Activated gamma-delta T cell treated with Interleukin-2 at 50 U/mL for 16 hours (primary cell): ENCODE data around the gene AIF1L.
"Not testable (repeated sequence)": the region's sequence is repeated elsewhere in the genome, so short reads cannot be mapped to it uniquely, and the experiment has no call there.

Source experiments
- DNase-seq: peaks from one replicate; pipeline ENCODE4 v3.0.0-alpha.2; 2020

Gene AIF1L

DNA sequence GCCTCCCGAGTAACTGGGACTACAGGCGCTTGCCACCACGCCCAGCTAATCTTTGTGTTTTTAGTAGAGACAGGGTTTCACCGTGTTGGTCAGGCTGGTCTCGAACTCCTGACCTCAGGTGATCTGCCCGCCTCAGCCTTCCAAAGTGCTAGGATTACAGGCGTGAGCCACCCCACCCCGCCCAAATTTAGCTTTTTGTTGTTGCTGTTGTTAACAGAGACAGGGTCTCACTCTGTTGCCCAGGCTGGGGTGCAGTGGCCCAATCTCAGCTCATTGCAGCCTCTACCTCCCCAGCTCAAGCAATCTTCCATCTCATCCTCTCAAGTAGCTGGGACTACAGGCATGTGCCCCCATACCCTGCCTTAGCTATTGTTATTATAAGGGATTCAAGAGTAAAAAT is 3.5 kb downstream of the AIF1L start:
- DNase-seq, result not testable (repeated sequence)

DNA sequence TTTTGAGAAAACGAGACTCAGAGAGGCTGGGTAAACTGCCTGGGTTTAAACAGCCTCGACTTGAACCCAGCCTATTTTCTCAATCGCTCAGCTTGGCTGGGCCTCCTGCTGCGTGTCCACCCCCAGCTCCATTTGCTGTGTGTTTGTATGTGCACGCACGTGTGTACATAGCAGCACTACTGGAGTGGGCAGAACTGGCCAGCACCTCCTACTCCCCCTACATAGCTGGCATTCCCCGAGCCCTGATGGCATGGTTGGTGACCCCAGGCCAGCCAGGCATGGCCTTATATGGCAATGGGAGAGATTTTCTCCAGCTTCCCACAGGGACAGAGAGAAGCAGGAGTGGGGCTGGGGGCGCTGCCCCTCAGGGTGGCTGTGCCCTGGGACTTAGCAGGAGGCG is 4.1 kb downstream of the AIF1L start:
- DNase-seq, result no peak

DNA sequence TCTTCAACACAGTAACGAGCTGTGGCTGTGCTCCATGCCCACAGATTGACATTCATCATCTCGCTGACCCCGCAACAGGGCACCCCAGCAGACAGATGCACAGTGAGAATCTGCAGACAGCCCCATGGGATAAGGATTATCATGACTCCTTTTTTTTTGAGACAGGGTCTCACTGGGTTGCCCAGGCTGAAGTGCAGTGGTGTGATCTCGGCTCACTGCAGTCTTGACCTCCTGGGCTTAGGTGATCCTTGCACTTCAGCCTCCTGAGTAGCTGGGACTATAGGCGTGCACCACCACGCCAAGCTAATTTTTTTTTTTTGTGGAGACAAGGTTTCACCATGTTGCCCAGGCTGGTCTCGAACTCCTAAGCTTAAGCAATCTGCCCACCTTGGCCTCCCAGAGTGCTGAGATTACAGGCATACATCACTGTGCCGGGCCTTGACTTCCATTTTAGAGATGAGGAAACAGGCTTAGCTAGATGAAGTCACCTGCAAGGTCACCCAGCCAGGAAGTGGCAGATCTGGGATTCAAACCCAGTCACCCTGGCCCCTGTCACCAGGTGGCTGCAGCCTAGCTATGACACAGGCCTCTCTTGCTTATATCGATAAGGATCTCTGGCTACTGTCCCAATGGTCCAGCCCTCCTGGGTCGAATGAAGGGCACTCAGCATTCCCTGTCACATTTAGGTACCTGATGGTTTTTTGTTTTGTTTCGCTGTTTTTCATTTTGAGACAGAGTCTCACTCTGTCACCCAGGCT is 5.1 kb downstream of the AIF1L start:
- no peak for DNase-seq

DNA sequence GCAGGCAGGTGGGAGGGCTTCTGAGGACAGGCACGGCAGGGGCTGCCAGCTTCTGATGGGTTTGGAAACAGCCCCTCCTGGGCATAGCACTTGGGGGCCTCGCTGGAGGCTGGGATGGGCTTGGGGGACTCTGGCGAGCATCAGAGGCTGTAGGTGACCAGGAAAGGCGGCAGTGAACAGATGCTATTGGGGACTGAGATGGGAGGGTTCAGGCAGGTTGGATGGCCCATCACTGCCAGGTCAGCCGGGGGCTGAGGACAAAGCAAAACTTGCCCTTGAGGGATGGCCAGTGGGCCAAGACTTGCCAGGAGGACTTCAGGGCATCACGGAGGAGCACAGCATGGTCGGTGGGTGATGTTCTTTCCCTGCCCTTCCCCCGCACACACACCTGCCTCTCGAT is 6.7 kb downstream of the AIF1L start:
- DNase-seq, result no peak

DNA sequence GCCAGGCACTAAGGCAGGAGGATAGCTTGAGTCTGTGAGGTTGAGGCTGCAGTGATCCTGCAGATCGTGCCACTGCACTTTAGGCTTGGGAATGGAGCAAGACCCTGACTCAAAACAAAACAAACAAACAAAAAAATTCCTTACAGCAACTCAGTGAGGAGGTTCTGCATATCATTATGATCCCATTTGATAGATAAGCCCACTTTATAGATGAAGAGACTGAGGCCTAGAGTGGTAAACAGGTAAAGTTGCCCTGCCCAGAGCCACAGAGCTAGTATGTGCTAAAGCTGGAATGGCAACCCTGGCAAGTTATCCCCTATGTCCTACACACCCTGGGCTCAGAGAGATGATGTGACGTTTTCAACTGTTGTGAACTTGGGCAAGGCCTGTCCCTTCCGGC is 7.2 kb downstream of the AIF1L start:
- no peak for DNase-seq

DNA sequence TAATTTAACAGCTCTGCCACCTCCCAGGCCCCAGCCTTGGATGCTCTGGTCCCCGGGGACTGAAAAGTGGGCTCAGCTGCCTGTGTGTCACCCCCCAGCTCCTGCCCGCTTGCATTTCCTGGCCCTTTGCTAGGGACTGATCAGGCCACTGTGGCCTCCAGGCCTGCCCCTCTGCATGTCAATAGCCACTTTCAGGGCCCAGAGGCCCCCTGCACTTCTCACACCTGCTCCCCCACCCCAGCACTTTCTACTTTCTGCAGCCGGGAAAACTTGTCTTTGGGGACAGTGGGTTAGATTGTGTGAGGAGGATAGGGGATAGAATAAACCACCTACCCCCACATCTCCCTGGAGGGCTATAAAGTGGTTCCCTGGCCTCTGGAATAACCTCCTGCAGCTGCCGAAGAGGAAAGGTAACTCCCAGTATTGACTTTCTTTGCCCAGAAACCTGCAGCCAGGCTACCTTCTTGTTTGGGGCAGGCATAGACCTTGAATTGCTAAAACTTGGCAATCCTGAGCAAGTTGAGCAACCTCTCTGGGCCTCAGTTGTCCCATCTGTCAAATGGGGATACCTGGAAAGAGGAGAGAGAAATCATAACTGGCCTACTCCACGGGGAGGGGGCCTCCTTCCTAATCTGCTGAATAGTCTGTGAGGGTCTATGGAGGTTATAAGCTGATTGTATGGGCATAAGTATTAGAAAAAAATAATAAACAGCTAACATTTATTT is 7.8 kb downstream of the AIF1L start:
- no peak for DNase-seq

DNA sequence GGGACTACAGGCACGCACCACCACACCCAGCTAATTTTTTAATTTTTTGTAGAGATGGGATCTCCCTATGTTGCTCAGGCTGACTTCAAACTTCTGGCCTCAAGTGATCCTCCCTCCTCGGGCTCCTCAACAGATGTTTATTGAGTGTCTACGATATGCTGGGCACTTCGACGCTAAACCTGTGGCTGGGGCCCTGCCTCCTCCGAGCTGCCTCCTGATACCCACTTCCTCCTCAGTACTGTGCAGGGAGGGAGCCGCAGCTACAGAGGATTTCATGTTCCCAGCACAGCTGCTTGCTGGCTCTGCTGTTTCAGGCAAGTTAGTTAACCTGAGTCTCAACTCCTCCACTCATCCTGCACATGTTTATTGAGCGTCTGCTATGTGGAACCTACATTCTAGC is 9.6 kb downstream of the AIF1L start:
- DNase-seq, result no peak

DNA sequence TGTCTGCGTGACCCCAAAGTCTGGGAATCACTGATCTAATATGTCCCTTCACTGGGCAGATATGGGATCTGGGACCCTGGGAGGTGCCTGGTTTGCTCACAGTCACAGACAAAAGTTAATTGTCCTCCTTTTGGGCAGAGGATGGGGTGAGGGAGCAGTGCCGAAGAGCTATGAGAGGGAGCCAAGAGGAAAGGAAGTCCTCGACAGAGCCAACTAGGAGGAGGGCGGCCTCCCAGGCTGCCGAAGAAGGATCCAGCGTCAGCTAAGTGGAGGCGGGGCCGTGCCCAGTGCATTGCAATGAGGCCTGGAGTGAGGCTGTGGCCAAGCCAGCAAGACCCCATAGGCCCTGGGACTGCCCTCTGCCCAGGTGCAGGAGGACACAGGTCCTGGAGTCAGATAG is 11.4 kb downstream of the AIF1L start:
- no peak for DNase-seq

DNA sequence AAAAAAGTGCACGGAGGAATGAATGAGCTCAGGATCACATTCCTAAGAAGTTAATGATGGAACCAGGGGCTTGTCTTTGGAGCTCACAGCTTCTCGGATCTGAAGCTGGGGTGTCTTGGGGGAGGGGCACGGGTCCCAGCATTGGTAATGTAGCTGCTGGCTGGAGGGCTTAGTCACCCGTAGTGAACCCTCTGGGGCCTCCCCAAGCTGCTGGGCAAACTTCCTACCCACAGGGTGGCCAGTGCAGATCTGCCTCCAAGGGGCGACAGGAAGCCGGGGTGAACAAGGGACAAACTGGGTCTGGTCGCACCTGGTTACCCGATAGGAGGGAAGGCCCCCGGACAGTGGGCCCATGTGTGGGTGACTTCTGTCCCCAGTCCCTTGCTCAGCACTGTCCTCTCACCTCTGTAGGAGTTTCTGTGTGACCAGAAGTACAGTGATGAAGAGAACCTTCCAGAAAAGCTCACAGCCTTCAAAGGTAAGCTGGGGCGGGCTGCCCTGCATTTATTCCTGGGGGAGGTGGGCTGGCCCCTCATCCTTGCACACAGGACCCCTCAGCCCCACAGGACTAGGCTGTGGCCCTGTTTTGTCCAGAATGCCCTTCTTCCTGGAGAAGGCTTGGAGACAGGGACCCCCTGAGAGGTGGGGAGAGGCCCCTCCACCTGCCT is 15.0 kb downstream of the AIF1L start:
- DNase-seq, result no peak

DNA sequence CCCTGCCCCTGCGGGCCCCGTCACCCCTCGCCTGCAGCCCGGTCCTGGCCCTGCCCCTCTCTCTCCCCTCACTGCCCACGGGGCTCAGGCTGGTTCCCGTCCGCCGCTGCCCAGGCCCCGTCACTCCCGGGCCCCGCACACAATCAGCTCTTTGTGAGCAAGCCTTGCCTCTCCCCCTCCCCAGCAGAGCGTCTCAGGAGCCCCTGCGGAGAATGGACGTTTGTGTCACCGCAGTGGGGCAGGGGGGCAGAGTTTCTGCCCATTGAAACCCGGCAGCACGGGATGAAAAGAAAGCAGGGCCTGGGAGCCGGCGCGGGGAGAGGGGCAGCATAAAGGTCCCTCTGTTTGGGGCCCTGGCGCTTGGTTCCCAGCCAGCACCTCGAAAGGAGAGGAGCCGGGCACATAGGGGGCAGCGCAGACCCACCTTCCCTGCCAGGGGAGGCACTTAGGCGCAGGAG is 15.6 kb downstream of the AIF1L start:
- no peak for DNase-seq

DNA sequence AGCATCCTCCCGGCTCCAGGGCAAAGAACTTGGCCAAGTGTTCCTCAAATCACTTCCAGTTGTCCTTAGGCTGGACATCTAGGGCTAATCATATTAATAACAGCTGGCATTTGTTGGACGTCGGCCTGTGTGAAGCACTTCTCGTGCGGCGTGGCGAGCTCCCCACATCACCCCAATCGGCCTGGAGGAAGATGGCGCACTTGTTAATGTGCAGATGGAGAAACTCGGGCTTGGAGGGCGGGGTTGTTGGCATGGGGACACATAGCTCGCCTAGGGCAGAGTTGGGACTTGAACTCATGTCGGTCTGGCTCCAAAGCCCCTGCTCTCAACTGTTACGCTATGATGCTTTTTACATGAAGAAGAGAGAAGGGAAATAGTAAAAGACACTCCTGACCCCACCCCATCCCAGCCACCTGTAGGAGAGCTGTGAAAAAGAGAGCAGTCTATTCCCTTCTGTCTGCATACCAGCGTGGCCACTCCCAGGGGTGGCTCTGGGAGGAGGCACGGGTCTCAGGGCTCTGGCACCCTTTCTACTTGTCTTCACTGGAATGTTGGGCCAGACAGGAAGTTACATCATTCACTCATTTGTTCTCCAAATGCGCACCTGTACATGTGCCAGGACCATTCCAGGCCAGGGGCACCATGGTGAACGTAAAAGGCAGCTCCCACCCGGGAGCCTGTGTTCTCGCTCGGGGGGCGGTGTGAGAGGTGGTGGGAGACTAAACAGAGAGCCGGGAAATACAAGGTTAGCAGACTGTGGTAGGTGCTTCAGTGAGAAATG is 16.2 kb downstream of the AIF1L start:
- no peak for DNase-seq

DNA sequence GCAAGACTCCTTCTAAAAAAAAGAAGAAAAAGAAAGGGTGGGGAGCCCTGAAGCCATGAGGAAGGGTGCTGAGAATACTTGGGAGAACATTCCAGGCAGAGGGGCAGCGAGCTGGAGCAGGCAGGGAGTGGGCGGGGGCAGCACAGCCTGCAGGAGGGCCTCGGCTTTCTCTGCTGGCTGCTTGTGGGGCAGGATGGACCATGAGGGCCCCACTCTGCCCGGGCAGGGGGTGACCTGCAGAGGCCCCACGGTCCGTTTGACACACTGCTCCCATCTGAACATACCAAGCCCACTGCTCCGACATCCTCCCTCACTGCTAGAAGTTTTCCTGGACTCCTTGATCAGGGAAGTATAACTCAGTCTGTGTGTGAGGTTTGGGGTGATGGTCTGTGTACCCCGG is 17.3 kb downstream of the AIF1L start:
- no peak for DNase-seq

DNA sequence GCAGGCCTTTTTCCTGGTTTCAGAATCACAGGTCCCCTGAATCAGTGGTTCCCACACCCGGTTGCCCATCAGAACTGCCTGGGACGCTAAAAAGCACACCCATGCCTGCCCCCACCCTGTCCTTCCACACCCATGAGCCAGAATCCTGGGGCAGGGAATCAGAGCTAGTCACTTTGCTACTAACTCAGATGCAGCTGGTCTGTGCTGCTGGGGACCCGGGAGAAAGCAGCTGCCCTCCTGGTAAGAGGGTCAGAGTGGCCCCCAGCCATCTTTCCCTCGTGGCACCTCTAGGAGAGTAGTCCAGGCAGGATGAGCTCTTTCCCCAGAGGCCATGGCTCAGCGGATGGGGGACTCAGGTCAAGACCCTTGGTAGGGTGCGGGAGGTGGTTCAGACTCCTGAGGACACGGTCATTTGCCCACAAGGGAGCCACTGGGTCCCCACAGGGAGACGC is 17.8 kb downstream of the AIF1L start:
- no peak for DNase-seq

DNA sequence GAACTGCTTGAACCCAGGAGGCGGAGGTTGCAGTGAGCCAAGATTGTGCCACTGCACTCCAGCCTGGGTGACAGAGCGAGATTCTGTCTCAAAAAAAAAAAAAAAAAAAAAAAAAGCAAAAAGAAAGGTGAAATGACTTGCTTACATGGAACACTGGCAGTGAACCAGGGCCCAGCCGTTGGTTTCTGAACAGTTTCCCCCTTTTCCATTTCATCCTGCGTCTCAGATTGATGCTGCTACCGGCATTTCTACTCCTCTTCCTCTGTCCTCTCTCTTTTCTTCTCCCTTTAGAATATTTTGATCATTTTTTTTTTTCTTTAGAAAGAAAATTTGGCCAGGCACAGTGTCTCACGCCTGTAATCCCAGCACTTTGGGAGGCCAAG is 19.0 kb downstream of the AIF1L start:
- not testable (repeated sequence) for DNase-seq

DNA sequence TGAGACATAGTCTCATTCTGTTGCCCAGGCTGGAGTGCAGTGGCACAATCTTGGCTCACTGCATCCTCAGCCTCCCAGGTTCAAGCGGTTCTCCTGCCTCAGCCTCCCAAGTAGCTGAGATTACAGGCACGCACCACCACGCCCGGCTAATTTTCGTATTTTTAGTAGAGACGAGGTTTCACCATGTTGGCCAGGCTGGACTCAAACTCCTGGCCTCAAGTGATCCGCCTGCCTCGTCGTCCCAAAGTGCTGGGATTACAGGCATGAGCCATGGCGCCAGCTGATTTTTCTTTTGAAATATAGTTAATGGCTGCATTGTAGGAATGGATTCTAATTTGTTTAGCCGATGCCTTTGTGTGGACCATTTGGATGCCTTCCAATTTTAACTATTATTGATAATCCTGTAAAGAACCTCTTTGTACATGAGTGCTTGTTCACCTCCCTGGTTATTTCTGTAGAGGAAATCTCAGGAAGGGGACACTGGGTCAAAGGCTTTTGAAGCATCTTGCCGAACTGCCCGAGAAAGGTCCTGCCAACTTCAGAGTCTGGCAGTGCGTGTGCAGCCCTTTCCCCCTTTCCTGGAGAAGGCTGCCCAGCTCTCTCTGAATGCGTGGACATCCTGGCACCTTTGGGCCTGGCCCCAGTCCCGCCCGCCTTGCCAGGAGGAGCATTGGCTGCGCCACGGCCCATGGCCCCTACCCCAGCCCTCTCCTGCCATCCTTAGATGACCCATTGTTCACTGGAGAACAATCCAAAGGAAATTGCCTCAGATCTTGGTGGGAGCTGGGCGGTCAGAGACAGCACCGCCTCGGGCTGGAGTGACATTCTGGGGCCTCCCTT is 20.2 kb downstream of the AIF1L start:
- no peak for DNase-seq

DNA sequence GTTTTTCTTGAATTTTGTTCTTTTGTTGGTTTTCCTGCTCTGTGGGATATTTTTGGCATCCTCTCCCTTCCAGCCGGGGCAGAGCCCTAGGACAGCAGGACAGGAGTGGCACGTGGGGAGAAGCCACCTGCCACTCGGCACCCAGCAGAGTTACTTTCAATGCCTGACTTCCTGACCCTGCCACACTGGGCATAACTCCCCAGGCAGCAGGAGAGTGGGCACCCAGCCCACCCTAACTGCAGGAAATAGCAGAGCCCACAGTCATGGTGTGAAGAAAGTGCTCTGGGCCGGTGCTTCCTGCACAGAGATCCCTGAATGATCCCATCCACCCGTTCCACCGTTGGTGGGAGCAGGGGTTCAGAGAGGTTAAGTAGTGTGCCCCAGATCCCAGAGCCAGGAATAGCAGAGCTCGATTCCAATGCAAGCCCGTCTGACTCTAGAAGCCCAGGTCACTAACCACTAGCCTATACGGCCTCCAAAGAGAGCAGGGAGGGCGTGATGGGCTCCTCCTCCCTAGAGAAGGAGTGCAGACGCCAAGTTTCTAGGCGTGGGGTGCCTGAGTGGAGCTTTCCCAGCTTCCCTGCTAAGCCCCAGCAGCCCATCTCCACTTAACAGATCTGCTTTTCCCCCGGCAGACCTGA is 20.9 kb downstream of the AIF1L start:
- no peak for DNase-seq

DNA sequence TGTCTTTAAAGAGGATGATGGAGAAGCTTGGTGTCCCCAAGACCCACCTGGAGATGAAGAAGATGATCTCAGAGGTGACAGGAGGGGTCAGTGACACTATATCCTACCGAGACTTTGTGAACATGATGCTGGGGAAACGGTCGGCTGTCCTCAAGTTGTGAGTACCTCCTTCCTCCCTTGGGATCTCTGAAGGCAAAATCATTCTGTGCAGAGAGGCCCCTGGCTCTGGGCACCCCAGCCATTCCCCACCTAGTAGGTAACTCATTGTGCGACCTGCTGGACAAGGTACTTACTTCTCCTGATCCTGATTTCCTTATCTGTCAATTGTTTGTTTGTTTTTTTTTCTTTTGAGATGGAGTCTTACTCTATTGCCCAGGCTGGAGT is 21.4 kb downstream of the AIF1L start:
- no peak for DNase-seq

DNA sequence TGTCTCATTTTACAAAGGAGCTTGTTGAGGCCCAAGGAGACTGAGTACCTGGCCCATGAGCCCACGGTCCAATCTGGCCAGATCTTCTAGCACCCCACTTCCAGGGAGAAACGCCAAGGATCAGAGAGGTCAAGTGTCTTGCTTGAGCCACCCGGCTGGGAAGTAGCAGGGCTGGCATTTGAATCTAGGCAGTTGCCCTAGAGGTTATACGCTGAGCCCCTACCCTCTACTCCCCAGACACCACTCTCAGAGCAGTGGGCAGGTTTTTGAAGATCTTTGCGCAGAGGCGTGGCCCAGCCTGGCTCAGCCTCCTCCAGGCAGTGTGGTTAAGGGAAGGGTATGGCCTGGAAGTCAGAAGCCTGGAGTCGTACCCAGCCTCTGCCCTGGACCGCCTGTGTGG is 23.3 kb downstream of the AIF1L start:
- no peak for DNase-seq

DNA sequence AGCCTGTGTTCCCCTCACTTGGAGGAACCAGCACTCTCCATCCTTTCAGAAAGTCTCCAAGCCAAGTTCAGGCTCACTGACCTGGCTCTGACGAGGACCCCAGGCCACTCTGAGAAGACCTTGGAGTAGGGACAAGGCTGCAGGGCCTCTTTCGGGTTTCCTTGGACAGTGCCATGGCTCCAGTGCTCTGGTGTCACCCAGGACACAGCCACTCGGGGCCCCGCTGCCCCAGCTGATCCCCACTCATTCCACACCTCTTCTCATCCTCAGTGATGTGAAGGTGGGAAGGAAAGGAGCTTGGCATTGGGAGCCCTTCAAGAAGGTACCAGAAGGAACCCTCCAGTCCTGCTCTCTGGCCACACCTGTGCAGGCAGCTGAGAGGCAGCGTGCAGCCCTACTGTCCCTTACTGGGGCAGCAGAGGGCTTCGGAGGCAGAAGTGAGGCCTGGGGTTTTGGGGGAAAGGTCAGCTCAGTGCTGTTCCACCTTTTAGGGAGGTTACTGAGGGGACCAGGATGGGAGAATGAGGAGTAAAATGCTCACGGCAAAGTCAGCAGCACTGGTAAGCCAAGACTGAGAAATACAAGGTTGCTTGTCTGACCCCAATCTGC is 24.4 kb downstream of the AIF1L start:
- DNase-seq, result no peak

DNA sequence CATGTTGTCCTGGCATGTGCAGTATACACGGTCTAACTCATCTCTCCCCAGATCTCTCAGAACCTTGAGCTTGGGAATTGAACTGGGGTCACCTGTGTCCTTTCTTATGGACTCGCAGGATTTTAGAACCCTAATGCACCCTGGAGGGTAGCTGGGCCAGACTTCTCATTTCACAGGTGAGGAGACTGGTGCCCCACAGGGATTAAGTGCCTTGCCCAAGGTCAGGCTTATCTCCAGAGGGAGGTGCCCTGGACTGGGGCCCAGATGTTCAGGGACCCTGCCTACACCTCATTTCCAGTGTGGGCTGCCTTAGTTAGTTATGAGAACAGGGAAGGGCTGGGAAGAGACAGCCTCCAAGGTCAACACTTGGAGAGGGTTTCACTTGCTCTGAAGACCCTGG is 25.0 kb downstream of the AIF1L start:
- DNase-seq, result no peak

DNA sequence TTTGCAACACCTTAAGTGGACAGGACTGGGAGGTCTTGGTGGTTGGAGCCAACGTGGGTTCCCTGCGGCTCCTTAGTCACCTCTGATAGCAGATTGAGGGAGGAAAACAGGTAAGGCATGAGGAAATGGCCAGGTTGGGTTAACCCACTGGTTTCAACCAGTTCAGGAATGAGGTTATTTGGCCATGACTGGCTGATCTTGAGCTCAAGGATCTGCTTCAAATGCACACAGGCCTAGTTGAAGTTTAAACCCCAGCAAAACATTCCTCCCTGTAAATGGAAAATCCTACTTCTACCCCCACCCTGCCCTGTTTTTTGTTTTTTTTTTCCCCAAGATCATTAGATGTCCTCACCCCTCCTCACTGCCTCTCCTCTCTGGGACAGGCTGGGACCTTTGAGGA is 25.8 kb downstream of the AIF1L start:
- DNase-seq, result no peak

DNA sequence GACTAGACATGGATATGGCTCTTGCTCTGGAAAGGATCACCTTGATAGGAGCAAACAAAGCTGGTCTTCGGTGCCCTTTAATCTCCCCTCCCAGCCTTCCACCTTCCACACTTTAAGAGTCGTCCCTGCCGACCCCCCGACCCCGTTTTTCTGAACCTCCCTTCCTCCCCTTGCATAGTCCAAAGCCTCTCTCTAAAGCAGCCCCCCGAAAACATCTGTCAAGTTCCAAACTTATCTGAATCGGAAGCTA is 28.6 kb downstream of the AIF1L start:
- no peak for DNase-seq
